T-helper 2 cell treated with Interferon-gamma antibody and Interleukin-4, amounts not matched to agents 5 μg/mL and 100 μg/mL, for 36 hours (primary cell): ENCODE results near the gene SLC1A2.

Experiments
- DNase-seq: peaks from one replicate; pipeline ENCODE4 v3.0.0; 2021; ENCODE audit warnings: low spot score
- H3K27ac Mint-ChIP-seq: one replicate; pipeline ENCODE4 v1.8.0; 2021; ENCODE audit warnings: mild to moderate bottlenecking, mixed read lengths
- H3K27me3 Mint-ChIP-seq: one replicate; pipeline ENCODE4 v1.8.0; 2021; ENCODE audit warnings: low read depth, mixed read lengths
- H3K36me3 Mint-ChIP-seq: one replicate; pipeline ENCODE4 v1.8.0; 2021; ENCODE audit warnings: low read depth, mixed read lengths
- H3K4me1 Mint-ChIP-seq: one replicate; pipeline ENCODE4 v1.8.0; 2021; ENCODE audit warnings: low read depth, mixed read lengths
- H3K4me3 Mint-ChIP-seq: one replicate; pipeline ENCODE4 v1.8.0; 2022; ENCODE audit warnings: mild to moderate bottlenecking, moderate library complexity, mixed read lengths
- H3K9me3 Mint-ChIP-seq: one replicate; pipeline ENCODE4 v1.8.0; 2021; ENCODE audit warnings: mixed read lengths

Gene SLC1A2

DNA sequence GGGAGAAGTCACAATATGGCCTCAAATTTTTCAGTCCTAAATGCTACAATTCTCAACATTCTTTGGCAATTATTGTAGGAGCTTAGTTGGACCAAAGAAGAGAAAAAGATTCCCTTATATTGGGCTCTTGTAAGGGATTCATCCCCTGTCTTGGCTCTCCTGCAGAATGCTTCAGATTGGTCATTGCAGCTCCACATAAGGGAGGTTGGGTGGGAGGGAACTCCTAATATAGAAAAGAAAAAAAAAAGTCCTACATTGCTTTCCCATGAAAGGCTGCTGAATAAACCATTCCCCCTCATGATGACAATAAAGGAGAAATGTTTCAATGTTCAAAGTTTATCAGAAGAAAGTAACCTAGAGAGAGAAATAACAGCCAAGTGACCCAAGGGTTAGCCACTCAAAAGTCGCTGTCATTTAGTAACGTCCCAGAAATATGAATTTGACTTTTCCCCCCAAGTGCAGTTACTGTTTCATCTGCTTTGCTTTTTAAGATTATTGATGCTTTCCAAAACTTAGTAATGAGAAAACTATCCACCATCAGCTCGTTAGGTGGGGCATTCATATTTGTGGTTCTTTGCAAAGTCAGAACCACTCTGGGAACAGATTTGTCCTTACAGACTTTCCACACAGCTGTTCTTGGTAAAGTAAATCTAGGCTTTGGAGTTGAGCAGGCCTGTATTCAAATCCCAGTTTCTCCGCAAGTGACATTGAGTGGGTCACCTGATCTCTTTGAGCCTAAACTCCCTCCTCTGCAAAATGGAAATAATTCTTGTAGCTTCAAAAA lies 5.0 kb upstream of the SLC1A2 start:
- DNase-seq, result no peak
- H3K9me3 Mint-ChIP-seq, result no peaks in the 10 kb centered on the region
- peaks cover 1% of the 10 kb centered on the region for H3K36me3 Mint-ChIP-seq
- no peak overlapping the region for H3K27ac Mint-ChIP-seq
- H3K4me3 Mint-ChIP-seq, result no peak overlapping the region
- H3K4me1 Mint-ChIP-seq, result no peaks in the 10 kb centered on the region
- H3K27me3 Mint-ChIP-seq, result peaks cover 73% of the 10 kb centered on the region

DNA sequence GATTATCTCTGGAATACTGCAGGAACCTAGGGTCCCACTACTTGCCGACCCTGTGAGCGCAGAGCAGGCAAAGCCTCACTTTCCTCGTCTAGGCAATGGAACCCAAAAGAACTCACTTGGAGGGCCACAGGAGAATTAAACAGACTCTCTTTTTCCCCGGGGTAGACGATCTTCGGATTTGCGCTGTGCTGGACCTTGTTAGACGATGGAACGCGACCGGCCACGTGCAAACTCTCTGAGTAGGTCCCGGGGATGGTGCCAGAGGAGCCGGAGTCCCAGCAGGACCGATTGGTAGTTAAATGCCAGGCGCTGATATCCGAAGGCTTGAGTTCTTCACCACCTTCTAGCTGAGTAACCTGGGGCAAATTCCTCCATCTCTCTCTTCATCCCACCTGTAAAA lies 1.0 kb upstream of the SLC1A2 start:
- Mint-ChIP-seq H3K36me3 (peaks cover 1% of the 10 kb centered on the region), H3K4me1 (peaks cover 3% of the 10 kb centered on the region), H3K9me3 (no peaks in the 10 kb centered on the region), H3K4me3 (no peak overlapping the region), H3K27me3 (peaks cover 86% of the 10 kb centered on the region), H3K27ac (no peak overlapping the region)
- DNase-seq, result no peak

DNA sequence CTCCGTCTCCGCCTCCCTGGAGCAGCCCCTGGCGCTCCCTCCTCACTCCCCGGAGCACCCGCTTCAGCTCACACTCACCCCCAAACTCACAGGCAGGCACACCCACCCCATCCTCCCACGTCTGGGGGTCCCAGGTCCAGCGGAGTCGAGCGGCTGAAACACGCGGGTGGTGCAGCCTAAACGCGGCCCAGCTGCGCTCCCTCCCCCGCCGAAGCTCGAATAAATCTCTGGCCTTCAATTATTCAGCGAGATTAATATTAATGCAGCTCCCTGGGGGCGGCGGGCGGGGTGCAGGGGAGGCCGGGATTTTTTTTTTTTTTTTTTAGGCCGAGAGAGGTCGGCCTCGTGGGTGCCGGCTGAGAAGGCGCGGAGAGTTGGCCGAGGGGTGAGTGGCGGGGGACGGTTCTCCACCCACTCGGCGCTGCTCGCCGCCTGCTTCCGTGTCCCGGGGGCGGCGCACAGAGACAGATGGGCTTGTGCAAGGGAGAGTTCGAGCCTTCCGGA lies 524 bp upstream of the SLC1A2 start:
- Mint-ChIP-seq H3K4me1 (peaks cover 3% of the 10 kb centered on the region), H3K36me3 (peaks cover 1% of the 10 kb centered on the region), H3K4me3 (no peak overlapping the region), H3K27me3 (peaks cover 87% of the 10 kb centered on the region), H3K9me3 (no peaks in the 10 kb centered on the region), H3K27ac (no peak overlapping the region)
- DNase-seq, result no peak

GRCh38 chr11:35418282-35419183 lies 825 bp downstream of the SLC1A2 start:
- no peak for DNase-seq
- Mint-ChIP-seq H3K4me1 (peaks cover 3% of the 10 kb centered on the region), H3K4me3 (peak overlapping the region; percentile 57), H3K36me3 (peaks cover 1% of the 10 kb centered on the region), H3K9me3 (no peaks in the 10 kb centered on the region), H3K27me3 (peaks cover 90% of the 10 kb centered on the region), H3K27ac (no peak overlapping the region)

DNA sequence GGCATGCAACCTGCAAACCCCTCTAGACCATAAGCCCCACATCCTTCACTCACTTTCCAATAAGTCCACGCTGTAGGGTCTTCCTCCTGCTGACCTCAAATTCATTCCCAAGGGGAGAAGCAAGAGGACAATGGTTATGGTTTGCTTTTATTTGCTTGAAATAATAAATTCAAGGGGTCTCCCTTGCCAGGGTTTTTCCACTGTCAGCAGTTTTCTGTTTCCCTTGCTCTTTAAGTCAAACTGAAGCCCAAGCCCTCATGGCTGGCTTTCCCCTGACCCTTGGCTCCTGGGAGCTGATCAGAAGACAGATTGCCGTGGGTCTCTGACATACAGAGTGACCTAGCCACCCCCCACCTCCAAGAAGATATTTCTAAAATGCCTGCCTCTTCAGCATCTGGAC lies 3.9 kb downstream of the SLC1A2 start:
- H3K27me3 Mint-ChIP-seq, result peaks cover 76% of the 10 kb centered on the region
- no peaks in the 10 kb centered on the region for H3K36me3 Mint-ChIP-seq
- no peak for DNase-seq
- H3K27ac Mint-ChIP-seq, result no peak overlapping the region
- H3K4me3 Mint-ChIP-seq, result no peak overlapping the region
- peaks cover 3% of the 10 kb centered on the region for H3K4me1 Mint-ChIP-seq
- H3K9me3 Mint-ChIP-seq, result no peaks in the 10 kb centered on the region

- H3K9me3 Mint-ChIP-seq, result no peaks in the 10 kb centered on the region
- no peak overlapping the region for H3K27ac Mint-ChIP-seq
- no peak for DNase-seq
- peaks cover 3% of the 10 kb centered on the region for H3K4me1 Mint-ChIP-seq
- no peaks in the 10 kb centered on the region for H3K36me3 Mint-ChIP-seq
- H3K27me3 Mint-ChIP-seq, result peaks cover 73% of the 10 kb centered on the region
- H3K4me3 Mint-ChIP-seq, result no peak overlapping the region
Observed at GRCh38 chr11:35414776-35415175, 4.6 kb downstream of the SLC1A2 start.

- peaks cover 71% of the 10 kb centered on the region for H3K27me3 Mint-ChIP-seq
- peaks cover 3% of the 10 kb centered on the region for H3K4me1 Mint-ChIP-seq
Observed at GRCh38 chr11:35414311-35414710, 5.0 kb downstream of the SLC1A2 start.

DNA sequence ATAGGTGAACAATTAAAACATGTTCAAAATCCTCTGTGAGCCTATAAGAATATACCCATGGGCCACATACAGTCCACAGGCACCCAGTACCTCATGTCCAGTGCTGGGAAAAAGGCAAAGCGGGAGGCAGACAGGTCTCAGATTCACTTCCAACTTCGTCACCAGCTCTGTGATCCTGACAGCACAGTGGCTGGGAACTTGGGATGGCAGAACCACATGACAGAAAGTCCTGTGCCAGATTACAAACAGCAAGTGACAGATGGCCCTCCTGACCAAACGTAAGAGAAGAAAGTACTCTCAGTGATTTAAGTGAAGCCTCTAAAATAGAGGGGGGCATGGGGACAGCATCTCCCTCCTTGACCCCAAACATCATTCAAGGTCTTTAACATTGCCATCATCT lies 5.8 kb downstream of the SLC1A2 start:
- peaks cover 73% of the 10 kb centered on the region for H3K27me3 Mint-ChIP-seq
- DNase-seq, result no peak

More at GRCh38 chr11:35414311-35414710, 5.0 kb downstream of the SLC1A2 start:
- no peak for DNase-seq
- H3K9me3 Mint-ChIP-seq, result no peaks in the 10 kb centered on the region
- no peak overlapping the region for H3K27ac Mint-ChIP-seq
- no peak overlapping the region for H3K4me3 Mint-ChIP-seq
- no peaks in the 10 kb centered on the region for H3K36me3 Mint-ChIP-seq

DNA sequence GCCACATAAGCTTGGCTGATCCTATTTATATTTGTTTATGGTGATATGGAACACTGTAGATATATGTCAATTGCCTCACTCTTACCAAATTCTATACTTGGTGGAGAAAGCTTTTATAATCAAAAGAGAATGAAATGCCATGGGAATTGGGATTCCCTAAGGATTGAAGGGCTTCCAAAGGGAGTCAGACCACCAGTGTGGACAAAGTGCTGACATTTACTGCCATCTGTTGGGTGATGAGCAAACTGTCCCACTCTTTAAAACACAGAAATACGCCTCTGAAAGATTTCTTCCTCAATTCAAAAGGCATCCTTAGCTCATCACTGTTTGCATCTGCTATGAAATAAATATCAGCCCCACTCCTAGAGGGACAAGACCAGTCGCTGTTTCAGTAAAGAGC lies 7.1 kb downstream of the SLC1A2 start:
- DNase-seq, result no peak
- peaks cover 60% of the 10 kb centered on the region for H3K27me3 Mint-ChIP-seq

More for the DNA sequence above, 5.8 kb downstream of the SLC1A2 start:
- peaks cover 2% of the 10 kb centered on the region for H3K4me1 Mint-ChIP-seq
- H3K36me3 Mint-ChIP-seq, result no peaks in the 10 kb centered on the region
- no peaks in the 10 kb centered on the region for H3K9me3 Mint-ChIP-seq
- H3K27ac Mint-ChIP-seq, result no peak overlapping the region
- no peak overlapping the region for H3K4me3 Mint-ChIP-seq

GRCh38 chr11:35407041-35407440 lies 12.3 kb downstream of the SLC1A2 start:
- Mint-ChIP-seq H3K4me3 (no peak overlapping the region), H3K36me3 (no peaks in the 10 kb centered on the region), H3K4me1 (no peaks in the 10 kb centered on the region), H3K27ac (no peak overlapping the region), H3K9me3 (no peaks in the 10 kb centered on the region), H3K27me3 (peaks cover 25% of the 10 kb centered on the region)
- DNase-seq, result no peak

More for the DNA sequence above, 7.1 kb downstream of the SLC1A2 start:
- Mint-ChIP-seq H3K27ac (no peak overlapping the region), H3K9me3 (no peaks in the 10 kb centered on the region), H3K4me3 (no peak overlapping the region), H3K36me3 (no peaks in the 10 kb centered on the region), H3K4me1 (no peaks in the 10 kb centered on the region)

DNA sequence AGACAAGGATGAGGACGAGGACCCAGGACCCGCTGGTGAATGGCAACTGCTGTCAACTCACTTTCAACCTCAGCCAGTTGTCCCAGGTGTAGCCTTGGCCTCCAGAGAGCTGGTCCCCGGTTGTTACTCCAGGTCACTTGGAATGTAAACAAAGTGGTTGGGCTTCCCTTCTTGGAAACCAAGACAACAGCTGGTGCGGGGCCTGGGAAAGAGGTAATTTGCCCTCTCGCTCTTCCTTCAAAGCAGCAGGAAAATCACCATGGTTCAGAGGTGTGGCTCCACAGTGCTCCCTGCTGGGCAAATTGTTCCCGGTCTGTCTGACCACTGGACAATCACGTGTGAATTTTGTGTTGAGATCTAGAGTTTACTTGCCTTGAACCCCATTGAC lies 15.0 kb downstream of the SLC1A2 start:
- H3K9me3 Mint-ChIP-seq, result no peaks in the 10 kb centered on the region
- no peak for DNase-seq
- H3K36me3 Mint-ChIP-seq, result no peaks in the 10 kb centered on the region
- H3K4me1 Mint-ChIP-seq, result no peaks in the 10 kb centered on the region
- H3K27me3 Mint-ChIP-seq, result peaks cover 25% of the 10 kb centered on the region
- H3K4me3 Mint-ChIP-seq, result no peak overlapping the region
- H3K27ac Mint-ChIP-seq, result no peak overlapping the region

DNA sequence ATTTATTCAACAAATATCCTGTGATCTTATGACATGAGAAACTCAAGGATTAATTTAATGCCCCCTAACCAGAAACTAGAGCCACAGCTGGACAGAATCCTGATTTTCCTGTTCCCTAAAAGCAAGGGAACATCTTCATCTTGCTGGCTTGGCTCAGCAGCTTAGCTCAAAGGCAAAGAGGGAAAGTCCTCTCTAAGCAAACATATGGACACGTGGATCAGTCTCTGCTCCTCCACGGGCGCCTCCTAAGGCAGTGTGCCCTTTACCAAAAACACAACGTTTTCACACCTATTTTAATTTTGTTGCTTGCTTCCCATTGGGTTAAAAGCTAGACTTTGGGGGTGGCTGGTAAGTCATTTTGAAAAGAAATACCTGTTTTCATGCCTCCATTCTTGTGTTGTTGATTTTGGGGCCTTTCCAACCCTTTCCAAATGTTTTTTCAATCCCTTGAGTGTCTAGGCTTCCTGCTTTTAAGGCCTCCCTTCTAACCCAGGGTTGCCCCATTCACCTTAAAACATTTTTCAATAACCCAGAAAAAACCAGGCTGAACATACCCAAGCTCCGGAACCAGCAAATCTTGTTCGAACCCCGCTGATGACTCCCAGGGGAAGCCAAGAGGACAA lies 15.5 kb downstream of the SLC1A2 start:
- no peak overlapping the region for H3K4me3 Mint-ChIP-seq
- H3K4me1 Mint-ChIP-seq, result no peaks in the 10 kb centered on the region
- no peak overlapping the region for H3K27ac Mint-ChIP-seq
- no peak for DNase-seq
- no peaks in the 10 kb centered on the region for H3K9me3 Mint-ChIP-seq
- H3K27me3 Mint-ChIP-seq, result peaks cover 26% of the 10 kb centered on the region
- no peaks in the 10 kb centered on the region for H3K36me3 Mint-ChIP-seq

DNA sequence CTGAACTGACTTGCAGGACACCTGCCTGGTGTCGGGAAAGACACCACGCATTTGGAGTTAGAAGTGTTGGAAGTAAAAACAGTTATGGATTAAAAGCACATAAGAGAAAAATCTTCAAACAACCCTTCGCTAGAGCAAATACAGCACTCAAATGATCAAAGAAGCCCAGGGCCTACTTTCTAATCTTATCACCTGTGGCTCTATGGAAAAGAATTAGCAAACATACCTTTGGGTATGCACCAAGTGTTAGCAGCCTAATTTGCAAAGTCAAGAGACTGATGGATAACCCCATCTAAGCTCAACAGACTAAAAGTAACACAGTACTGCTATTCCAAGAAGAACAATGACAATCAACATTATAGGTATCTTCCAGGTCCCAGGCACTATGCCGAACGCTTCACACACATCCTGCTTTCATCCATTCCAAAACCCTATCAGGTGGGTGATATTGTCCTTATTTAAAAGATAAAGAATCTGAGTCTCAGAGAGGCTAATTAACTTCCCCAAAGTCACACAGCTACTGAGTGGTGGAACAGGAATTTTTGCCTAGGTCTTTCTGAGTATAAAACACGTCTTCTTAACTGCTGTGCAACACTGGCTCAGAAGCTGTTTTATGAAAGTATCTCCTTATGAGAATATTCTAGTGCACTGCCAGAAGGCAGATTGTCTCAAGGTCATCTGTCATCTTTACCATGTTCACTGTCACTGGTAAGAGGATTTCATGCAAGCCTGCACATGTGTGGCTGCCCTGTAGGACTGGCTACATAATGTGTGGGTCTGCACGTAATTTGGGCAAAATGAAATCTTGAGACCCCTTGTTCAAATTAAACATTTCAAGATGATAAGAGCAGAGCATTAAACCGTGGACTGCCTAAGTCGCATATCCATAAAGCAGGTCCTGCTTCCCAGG lies 16.4 kb downstream of the SLC1A2 start:
- DNase-seq, result no peak
- no peak overlapping the region for H3K4me3 Mint-ChIP-seq
- H3K27me3 Mint-ChIP-seq, result peaks cover 28% of the 10 kb centered on the region
- H3K4me1 Mint-ChIP-seq, result no peaks in the 10 kb centered on the region
- H3K27ac Mint-ChIP-seq, result no peak overlapping the region
- H3K9me3 Mint-ChIP-seq, result no peaks in the 10 kb centered on the region
- no peaks in the 10 kb centered on the region for H3K36me3 Mint-ChIP-seq
